ENCODE data around the gene RPL10A. TPM values are rescaled to one million over a fixed set of nuclear protein-coding genes. Genes with fewer than 3 reads are reported as not detected.

RPL10A gene
- total RNA-seq, 2 experiments from 2014 or later, result 1,581 to 2,643 TPM

DNA sequence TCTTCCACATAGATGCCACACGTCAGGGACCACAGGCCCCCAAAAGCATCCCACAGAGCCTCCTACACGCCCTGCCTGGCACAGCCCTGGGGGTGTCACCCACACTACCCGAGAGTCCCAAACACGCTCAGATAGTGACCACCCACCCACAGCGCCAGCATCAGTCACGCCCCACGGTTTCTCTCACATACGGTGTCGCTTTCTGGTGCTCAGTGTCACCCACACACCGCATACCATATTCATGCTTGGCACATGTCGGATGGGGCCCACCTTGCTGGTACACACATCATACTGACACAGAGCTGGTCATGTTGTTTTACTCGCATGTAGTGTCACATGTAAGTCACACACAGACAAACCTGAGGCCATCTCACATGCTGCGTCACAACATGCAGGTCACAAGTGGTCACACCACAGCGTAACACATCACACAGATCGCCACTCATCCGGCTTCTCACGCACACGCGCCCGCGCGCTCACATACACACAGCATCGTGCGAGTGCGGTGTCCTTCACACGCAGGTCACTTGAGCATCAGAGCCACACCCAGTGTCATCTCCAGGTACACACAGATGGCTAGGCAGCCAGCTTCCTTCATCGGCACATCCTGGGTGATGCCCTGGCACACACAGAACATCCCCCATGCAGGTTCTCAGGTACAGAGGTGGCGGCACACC is 25.2 kb downstream of the RPL10A start:
- Histone ChIP-seq H3K9me2 (ENCODE audit: insufficient read depth, low read length) (no peaks in the 10 kb centered on the region), H2AFZ (ENCODE audit: low read length) (no peak overlapping the region), H3K27ac (ENCODE audit: low read depth, low read length, poor library complexity, severe bottlenecking) (no peak overlapping the region), H4K20me1 (ENCODE audit: insufficient read depth, low read length) (no peaks in the 10 kb centered on the region), H3K36me3 (ENCODE audit: insufficient read depth, low read length) (no peaks in the 10 kb centered on the region), H3K4me3 (ENCODE audit: low read depth, low read length, poor library complexity, severe bottlenecking) (no peak overlapping the region), H3K4me2 (ENCODE audit: low read length) (no peak overlapping the region), H3K9me3 (ENCODE audit: low read length) (no peaks in the 10 kb centered on the region), H3K4me1 (ENCODE audit: insufficient read depth, low read length, poor library complexity, severe bottlenecking) (peaks cover 14% of the 10 kb centered on the region), H3K79me2 (ENCODE audit: insufficient read depth, low read depth, low read length) (no peaks in the 10 kb centered on the region)
- BruUV-seq (replicated peaks), result no TSS peak
- DNase-seq (ENCODE audit: low spot score), result no peak
- TF ChIP-seq CTCF (conservative IDR thresholded peaks at IDR 0.05; ENCODE audit: low read length) (no peak), EZH2phosphoT487 (IDR thresholded peaks at IDR 0.05; ENCODE audit: borderline replicate concordance, low read depth, low read length) (no peak)
- ChIA-PET POLR2A (no interaction called here), CTCF (ENCODE audit: unreplicated experiment) (no interaction called here)
- intact Hi-C loops (cut with micrococcal nuclease; ENCODE audit: unreplicated experiment), result no loop called here

DNA sequence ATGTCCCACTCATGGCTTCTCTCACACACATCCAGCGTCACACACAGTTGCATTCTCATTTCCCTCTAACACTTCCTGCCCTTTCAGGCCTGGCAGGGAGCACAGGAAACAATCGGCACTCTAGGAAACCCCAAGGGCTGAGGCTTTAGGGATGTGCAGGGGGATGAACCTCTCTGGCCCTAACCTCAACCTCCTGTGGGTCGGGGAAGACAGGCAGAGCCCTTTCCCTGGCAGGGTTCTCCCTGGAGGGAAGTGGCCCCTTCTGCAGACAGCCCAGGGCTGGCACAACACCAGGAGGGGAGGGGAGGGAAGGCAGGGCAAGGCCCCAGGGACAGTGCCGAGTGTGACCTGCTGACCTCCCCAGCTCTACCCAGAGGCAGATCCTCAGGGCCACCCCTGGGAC is 26.0 kb downstream of the RPL10A start:
- ChIA-PET CTCF (ENCODE audit: unreplicated experiment) (no interaction called here), POLR2A (no interaction called here)
- no peaks in the 10 kb centered on the region for H4K20me1 ChIP-seq (ENCODE audit: insufficient read depth, low read length)
- no peak overlapping the region for H2AFZ ChIP-seq (ENCODE audit: low read length)
- H3K9me3 ChIP-seq (ENCODE audit: low read length), result no peaks in the 10 kb centered on the region
- no peak for TF ChIP-seq EZH2phosphoT487 (IDR thresholded peaks at IDR 0.05; ENCODE audit: borderline replicate concordance, low read depth, low read length)
- no peak for TF ChIP-seq CTCF (conservative IDR thresholded peaks at IDR 0.05; ENCODE audit: low read length)
- H3K4me2 ChIP-seq (ENCODE audit: low read length), result no peak overlapping the region
- intact Hi-C loops (cut with micrococcal nuclease; ENCODE audit: unreplicated experiment), result no loop called here
- no peak overlapping the region for H3K4me3 ChIP-seq (ENCODE audit: low read depth, low read length, poor library complexity, severe bottlenecking)
- no TSS peak for BruUV-seq (replicated peaks)
- peaks cover 14% of the 10 kb centered on the region for H3K4me1 ChIP-seq (ENCODE audit: insufficient read depth, low read length, poor library complexity, severe bottlenecking)
- no peak overlapping the region for H3K27ac ChIP-seq (ENCODE audit: low read depth, low read length, poor library complexity, severe bottlenecking)
- H3K36me3 ChIP-seq (ENCODE audit: insufficient read depth, low read length), result no peaks in the 10 kb centered on the region
- no peaks in the 10 kb centered on the region for H3K79me2 ChIP-seq (ENCODE audit: insufficient read depth, low read depth, low read length)
- H3K9me2 ChIP-seq (ENCODE audit: insufficient read depth, low read length), result no peaks in the 10 kb centered on the region
- DNase-seq (ENCODE audit: low spot score), result no peak

- POLR2A ChIA-PET, result no interaction called here
- no TSS peak for BruUV-seq (replicated peaks)
- CTCF ChIA-PET (ENCODE audit: unreplicated experiment), result no interaction called here
Measured at GRCh38 chr6:35495258-35496035, 27.2 kb downstream of the RPL10A start.

More at GRCh38 chr6:35495258-35496035, 27.2 kb downstream of the RPL10A start:
- H4K20me1 ChIP-seq (ENCODE audit: insufficient read depth, low read length), result no peaks in the 10 kb centered on the region
- intact Hi-C loops (cut with micrococcal nuclease; ENCODE audit: unreplicated experiment), result no loop called here
- peaks cover 14% of the 10 kb centered on the region for H3K4me1 ChIP-seq (ENCODE audit: insufficient read depth, low read length, poor library complexity, severe bottlenecking)
- no peaks in the 10 kb centered on the region for H3K9me3 ChIP-seq (ENCODE audit: low read length)
- H3K36me3 ChIP-seq (ENCODE audit: insufficient read depth, low read length), result no peaks in the 10 kb centered on the region
- no peaks in the 10 kb centered on the region for H3K79me2 ChIP-seq (ENCODE audit: insufficient read depth, low read depth, low read length)
- no peak overlapping the region for H3K4me3 ChIP-seq (ENCODE audit: low read depth, low read length, poor library complexity, severe bottlenecking)
- H3K4me2 ChIP-seq (ENCODE audit: low read length), result no peak overlapping the region
- TF ChIP-seq EZH2phosphoT487 (IDR thresholded peaks at IDR 0.05; ENCODE audit: borderline replicate concordance, low read depth, low read length), result no peak
- no peak for TF ChIP-seq CTCF (conservative IDR thresholded peaks at IDR 0.05; ENCODE audit: low read length)
- no peak for DNase-seq (ENCODE audit: low spot score)
- H2AFZ ChIP-seq (ENCODE audit: low read length), result no peak overlapping the region
- H3K9me2 ChIP-seq (ENCODE audit: insufficient read depth, low read length), result no peaks in the 10 kb centered on the region
- no peak overlapping the region for H3K27ac ChIP-seq (ENCODE audit: low read depth, low read length, poor library complexity, severe bottlenecking)
